Measurements from ENCODE around the gene CCDC197.

The CCDC197 gene

DNA sequence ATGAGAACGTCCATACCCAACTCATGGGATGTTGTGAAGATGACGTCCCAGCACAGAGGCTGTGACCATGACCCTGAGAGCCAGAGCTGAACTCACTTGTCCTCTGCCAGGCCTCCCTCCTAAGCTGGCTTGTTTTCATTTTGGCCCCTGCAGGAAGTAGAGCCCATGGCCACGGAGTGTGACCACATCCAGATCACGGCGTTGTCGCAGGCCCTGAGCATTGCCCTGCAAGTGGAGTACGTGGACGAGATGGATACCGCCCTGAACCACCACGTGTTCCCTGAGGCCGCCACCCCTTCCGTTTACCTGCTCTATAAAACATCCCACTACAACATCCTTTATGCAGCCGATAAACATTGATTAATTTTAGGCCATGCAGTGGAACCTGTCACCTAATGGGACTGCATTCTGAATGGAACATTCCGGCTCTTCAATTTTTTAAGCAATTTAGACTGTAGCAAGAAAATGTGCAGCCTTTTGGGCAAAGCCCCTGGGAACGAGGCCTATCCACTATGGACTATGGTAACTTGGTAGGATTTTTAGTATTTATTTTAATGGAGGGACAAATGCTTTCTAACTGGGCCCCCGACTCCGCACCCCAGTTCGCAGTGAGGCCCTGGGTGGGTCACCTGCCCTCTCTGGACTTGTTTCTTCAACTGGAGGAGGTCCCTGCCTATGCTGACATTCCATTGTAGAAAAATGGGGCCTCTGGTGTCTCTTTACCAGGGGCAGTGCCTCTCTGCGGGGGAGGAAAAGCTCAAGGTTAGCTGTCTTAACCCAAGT, 48.7 kb downstream of the CCDC197 start:
- TF ChIP-seq, protein P1, sequence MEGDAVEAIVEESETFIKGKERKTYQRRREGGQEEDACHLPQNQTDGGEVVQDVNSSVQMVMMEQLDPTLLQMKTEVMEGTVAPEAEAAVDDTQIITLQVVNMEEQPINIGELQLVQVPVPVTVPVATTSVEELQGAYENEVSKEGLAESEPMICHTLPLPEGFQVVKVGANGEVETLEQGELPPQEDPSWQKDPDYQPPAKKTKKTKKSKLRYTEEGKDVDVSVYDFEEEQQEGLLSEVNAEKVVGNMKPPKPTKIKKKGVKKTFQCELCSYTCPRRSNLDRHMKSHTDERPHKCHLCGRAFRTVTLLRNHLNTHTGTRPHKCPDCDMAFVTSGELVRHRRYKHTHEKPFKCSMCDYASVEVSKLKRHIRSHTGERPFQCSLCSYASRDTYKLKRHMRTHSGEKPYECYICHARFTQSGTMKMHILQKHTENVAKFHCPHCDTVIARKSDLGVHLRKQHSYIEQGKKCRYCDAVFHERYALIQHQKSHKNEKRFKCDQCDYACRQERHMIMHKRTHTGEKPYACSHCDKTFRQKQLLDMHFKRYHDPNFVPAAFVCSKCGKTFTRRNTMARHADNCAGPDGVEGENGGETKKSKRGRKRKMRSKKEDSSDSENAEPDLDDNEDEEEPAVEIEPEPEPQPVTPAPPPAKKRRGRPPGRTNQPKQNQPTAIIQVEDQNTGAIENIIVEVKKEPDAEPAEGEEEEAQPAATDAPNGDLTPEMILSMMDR (conservative IDR thresholded peaks at IDR 0.05; ENCODE audit: low read depth, low read length) = no peak
- no peak overlapping the region for H3K4me3 ChIP-seq (ENCODE audit: low read length)
- DNase-seq (ENCODE audit: low read depth) = no peak

DNA sequence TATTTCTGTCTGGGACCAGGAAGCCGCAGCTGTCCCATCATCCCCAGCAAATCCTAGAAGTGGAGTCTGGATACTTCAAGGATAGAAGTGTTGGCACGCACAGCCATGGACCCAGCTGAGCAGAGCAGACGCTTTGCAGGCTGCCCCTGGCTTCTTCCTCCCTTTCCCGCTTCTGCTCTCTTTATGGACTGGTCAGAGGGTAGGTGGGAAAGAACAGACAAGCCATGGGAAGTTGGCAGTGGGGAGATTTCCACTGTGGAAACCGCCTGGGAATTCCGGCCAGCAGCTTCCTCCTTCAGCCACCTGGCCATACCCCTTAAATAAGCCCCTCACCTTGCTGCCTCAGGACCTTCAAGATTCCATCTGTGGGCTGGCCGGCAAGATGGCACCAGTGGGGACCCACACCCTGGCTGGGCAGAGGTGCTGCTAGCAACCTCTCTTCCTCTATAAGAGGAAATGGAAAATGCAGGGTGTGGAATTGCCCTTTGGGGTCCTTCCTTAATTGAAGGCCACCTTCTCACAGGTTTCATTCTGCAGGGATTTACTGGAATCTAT, 49.7 kb downstream of the CCDC197 start:
- no peak for DNase-seq (ENCODE audit: low read depth)
- TF ChIP-seq, protein P1 (conservative IDR thresholded peaks at IDR 0.05; ENCODE audit: low read depth, low read length) = no peak
- no peak overlapping the region for H3K4me3 ChIP-seq (ENCODE audit: low read length)

DNA sequence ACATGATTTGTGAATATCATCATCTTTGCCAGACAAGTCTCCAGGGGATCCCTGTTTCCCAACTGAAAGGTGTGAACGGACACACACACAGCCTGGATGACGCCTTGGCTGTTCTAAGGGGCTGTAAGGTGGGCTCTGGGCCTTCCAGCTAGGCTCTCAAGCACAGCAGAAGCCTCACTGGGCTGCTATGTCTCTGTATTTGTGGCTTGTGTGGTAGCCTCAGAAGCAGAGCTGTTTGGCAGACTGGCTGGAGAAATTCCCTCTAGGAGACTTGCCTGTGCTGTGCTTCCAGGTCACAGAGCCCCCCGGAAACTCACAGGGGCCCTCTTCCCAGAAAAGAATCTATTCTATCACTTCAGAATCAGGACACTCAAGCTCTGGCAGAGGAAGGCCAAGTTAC, 50.5 kb downstream of the CCDC197 start:
- no peak overlapping the region for H3K4me3 ChIP-seq (ENCODE audit: low read length)
- TF ChIP-seq, protein P1 (conservative IDR thresholded peaks at IDR 0.05; ENCODE audit: low read depth, low read length) = no peak
- no peak for DNase-seq (ENCODE audit: low read depth)

DNA sequence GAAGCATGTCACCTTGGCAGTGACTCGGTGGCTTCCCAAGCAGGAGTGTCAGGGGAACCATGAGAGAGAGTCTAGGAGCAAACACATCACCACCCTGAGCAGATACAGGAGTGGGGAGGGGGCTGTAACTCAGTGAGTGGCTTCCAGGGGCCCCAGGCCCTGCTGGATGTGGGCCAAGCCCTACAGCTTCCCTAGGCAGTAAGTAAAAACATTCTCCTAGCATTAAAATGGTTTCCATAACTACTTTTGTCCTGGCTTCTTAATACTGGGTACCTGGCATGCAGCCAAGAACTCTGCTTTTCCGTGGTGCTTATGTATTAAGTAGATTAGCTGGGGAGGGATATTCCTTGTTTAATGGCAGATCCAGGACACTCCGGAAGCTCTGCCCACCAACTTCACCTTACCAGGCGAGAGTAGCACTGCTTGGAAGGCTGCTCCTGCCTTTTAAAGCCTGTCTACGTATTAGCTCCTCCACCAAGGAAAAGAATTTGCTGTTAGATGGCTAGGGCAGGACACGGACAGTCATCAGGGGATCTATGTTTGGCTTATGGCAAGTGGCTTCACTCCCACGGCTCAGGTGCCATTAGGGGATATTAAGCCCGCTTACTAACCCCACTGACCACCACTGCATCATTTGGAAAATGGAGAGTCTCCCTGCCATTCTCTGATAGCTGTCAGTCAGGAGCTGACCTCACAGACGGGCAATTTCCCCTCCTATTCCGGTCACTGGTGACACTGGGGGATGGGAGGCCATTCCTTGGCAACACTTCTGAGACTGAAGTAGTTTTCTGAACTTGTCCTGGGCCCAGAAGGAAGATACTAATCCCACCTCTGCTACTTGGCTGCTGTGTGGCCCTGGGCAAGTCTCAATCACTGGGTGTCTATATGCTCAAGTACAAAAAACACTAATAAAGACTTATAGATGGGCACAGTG, 51.9 kb downstream of the CCDC197 start:
- peak; percentile 91 for DNase-seq (ENCODE audit: low read depth)
- TF ChIP-seq, protein P1 (conservative IDR thresholded peaks at IDR 0.05; ENCODE audit: low read depth, low read length) = no peak
- H3K4me3 ChIP-seq (ENCODE audit: low read length) = no peak overlapping the region

DNA sequence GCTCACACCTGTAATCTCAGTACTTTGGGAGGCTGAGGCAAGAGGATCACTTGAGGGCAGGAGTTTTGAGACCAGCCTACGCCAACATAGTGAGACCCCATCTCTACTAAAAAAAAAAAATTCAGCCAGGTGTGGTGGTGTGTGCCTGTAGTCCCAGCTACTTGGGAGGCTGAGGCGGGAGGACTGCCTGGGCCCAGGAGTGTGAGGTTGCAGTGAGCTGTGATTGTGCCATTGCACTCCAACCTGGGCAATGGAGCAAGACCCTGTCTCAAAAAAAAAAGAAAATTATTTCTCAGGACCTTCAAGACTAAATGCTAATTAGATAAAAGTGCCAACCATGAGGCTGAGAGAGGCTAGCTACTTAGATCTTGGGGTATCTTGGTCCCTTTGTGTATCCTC, 52.5 kb downstream of the CCDC197 start:
- H3K4me3 ChIP-seq (ENCODE audit: low read length) = no peak overlapping the region
- no peak for DNase-seq (ENCODE audit: low read depth)
- TF ChIP-seq, protein P1 (conservative IDR thresholded peaks at IDR 0.05; ENCODE audit: low read depth, low read length) = no peak

DNA sequence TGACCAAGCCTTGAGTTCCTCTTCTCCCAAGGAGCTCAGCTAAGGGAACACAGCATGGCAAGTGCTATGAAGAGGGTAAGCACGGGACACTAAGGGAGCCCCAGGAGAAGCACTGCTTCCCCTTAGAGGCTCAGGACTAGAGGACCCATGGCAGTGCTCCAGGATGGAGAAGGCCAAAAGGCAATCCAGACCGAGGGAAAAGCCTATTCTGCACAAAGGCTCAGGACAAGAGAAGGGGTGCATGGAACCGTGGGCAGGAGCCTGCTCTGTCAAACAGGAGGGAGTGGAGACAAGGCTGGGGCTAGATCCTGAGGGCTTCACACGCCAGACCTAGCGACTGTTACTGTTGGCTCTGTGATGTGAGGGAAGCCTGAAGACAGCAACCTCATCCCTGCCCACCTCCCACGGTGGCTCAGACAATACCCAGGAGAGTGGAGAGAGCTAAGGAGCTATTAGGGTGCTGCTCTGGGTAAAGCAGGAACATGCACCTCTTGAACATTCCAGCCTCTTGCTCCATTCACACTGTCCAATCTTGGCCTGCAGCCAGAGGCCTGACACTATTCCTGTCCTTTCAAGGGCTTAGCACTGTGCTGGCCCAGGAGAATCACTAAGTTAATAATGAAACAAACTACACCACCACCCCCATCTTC, 53.3 kb downstream of the CCDC197 start:
- TF ChIP-seq, protein P1 (conservative IDR thresholded peaks at IDR 0.05; ENCODE audit: low read depth, low read length) = no peak
- H3K4me3 ChIP-seq (ENCODE audit: low read length) = no peak overlapping the region
- no peak for DNase-seq (ENCODE audit: low read depth)
